ENCODE measurements around the gene RBM45.
"Not testable (repeated sequence)": the region's sequence is repeated elsewhere in the genome, so short reads cannot be mapped to it uniquely, and the experiment has no call there.

Gene RBM45, protein sequence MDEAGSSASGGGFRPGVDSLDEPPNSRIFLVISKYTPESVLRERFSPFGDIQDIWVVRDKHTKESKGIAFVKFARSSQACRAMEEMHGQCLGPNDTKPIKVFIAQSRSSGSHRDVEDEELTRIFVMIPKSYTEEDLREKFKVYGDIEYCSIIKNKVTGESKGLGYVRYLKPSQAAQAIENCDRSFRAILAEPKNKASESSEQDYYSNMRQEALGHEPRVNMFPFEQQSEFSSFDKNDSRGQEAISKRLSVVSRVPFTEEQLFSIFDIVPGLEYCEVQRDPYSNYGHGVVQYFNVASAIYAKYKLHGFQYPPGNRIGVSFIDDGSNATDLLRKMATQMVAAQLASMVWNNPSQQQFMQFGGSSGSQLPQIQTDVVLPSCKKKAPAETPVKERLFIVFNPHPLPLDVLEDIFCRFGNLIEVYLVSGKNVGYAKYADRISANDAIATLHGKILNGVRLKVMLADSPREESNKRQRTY

GRCh38 chr2:178112202-178113152, at the start of gene RBM45:
RBM45 (plus strand) TSS chr2:178112437; CDS start chr2:178112547, 110 bp downstream.
- peak; percentile 59 for DNase-seq

DNA sequence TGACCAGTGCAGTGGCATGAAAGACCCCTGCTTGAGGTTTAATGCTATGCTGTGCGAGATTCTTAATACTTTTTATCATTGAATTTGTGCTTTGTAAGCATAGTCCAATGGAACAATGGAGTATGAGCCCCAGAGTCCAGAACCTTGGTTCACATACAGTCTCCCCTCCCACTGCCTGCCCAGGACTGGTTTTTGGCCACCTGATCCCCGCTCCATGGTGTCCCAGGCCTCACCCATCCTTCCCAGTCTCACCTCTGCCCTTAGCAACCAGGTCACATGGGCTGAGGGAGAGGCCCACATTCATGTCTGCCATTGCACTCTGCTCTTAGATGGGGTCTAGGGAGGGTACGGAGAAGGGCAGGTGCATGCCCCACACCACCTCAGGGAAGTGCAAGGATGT, 45.9 kb upstream of the RBM45 start:
- no peak for DNase-seq

- DNase-seq, result no peak
Observed at GRCh38 chr2:178066890-178067669, 45.2 kb upstream of the RBM45 start.

DNA sequence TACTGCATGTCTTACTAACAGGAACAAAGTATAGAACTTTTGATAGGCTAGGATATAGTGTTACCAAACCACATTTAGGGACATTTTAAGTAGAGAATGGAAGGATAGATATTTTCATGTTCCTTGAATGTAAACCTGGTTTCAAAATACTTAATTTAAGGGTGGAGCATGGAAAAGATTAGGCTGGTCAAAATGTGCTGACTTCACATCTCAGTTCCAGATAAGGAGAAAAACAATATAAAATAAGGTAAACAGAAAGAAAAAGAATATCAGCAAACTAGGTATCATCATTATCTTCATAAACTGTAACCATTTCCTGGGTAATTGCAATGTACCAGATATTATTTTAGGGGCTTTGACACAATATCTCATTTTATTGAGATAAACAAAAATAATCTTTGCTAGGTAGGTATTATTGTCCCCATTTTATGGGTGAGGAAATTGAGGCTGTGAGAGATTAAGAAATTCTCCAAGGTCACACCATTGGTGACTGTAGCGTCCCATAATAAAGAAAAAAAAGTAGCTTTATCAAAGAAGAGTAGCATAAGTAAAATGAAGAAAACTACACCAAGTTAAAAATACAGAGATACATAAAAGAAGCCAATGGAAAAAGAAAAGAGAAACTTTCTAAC, 43.3 kb upstream of the RBM45 start:
- no peak for DNase-seq

DNA sequence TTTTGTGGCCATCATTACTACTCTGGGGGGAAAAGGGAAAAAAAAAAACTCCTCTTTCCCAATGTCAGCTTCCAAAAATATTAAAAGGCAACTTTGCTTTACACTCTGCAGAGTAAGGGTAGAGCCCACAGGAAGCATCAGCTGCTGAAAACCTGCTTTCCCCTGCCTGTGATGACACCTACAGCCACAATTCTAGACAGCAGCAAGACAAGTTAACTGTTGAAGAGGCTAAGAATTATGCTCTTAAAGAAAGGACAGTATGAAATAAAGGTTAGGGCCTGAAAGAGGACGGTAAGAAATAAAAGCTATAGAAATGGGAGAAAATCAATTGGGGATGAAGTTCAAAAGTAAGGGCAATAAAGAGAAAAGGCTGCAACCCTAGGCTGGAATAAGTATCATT, 42.7 kb upstream of the RBM45 start:
- no peak for DNase-seq

GRCh38 chr2:178070824-178071223, 41.4 kb upstream of the RBM45 start:
- no peak for DNase-seq

DNA sequence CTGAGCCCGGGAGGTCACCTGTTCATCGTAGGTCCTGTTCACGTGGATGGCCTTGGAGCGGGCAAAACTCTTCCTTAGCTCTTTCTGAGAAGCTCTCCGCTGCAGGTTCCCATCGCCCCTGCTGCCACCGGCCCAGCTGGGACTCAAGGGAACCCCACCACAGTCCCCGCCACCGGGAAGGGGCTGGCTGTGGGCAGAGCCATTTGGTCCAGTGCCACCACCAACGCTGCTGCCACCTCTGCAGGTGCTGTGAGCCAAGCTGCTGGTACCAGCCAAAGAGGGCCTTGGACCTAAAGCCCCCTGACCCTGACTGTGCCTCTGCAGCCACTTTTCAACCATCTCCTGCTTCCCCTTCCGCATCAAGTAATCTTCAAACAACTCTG, 40.2 kb upstream of the RBM45 start:
- no peak for DNase-seq

DNA sequence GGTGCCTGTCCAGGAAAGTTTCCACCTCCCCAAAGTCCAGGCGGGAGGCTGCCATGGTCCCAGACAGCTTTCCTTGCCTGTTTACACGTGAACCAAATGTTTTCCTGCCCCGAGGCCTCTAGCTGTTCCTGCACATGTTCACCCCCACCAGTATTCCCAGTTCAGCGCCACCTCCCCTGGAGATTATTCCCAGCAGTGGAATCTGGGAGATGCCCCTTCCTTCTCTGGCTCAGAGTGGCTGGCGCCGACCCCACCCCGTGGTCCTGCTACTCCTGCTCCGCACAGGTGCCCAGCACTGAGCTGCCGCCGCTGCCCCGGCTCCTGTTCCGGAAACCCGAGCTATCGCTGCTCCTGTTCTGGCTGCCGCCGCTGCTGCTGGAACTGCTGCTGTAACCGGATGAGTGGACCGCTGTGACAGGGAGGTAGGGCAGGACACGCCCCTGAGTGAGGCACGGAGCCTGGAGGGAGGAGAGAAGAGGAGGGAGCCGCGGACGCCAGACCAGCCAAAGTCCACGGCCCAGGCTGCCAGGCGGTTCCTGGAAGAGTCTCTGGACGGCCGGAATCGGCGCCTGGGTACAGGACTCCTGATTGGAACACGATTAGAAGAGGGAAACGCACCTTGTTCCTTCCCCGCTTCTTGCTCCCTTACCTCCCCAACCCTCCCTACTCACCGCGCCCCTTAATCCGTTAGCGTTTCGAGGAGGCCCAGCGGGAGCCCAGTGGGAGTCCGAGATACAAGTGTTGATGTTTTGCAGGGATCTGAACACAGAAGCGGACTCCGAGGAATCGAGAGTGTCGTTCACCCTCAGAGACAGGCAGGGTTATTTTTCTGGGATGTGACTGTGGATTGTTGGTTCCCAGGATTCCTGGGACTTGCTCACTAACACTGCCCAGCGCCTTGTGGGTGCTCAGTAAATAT, 39.6 kb upstream of the RBM45 start, which contains the start of gene PDE11A:
PDE11A (minus strand) TSS at position 395 of the 919 bp plus-strand sequence; CDS start at position 55, 340 bp downstream.
- DNase-seq, result peak; percentile 44

DNA sequence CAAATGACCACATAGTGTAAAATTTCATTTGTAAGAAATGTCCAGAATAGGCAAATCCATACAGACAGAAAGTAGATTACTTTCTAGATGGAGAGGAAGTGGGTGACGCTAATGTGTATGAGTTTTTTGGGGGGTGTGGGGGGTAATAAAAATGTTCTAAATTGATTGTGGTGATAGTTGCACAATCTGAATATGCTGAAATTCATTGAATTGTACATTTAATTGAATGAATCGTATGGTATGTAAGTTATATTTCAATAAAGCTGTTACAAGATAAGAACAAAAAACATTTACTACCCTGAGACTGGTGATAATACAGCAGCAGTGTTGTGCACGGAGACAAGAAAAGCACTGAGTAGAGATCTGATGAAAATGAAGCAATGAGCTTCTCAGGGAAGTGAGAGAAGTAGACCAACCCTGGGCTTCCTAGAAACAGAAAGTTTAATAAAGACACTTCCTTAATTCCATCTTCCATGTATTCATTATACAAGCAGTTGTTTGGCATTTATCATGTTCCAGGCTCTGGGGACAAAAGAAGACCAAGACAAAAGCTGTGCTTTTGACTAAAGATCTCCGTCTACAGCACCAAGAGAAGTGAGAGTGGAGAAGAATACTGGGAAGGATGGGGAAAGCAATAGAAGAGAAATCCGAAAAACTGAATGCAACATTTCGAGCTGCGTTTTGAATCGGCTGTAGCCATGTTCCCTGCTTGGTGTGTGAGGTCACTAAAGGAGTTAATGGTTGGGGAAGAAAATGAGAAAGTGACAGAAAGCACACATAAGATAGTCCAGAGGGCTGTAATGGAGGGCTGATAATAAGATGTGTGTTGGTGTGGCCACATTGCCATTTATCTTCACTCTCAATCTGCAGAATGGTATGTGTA, 37.9 kb upstream of the RBM45 start:
- DNase-seq, result no peak

- no peak for DNase-seq
Observed at GRCh38 chr2:178075006-178075326, 37.3 kb upstream of the RBM45 start.

DNA sequence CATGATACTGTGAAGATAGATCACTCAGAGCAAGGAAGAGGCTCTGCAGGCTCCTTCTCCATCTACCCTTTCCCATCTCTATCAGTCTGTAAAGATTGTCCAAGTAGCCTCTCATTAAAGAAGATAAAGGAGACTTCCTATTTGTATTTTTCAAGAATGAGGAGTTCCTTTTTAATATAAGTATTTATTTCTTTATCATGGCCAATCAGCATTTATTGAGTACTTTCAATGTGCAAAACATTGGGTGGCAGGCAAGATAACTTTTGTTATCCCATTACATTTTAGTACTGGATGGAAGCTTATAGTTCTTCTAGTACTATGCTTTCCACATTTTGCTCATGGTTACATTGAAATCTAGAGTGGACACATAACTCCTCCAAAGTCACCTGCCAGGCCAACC, 36.1 kb upstream of the RBM45 start:
- DNase-seq, result no peak

GRCh38 chr2:178079279-178079678, 33.0 kb upstream of the RBM45 start:
- DNase-seq, result not testable (repeated sequence)

- no peak for DNase-seq
Observed at GRCh38 chr2:178082408-178083045, 29.7 kb upstream of the RBM45 start.

- no peak for DNase-seq
Observed at GRCh38 chr2:178084273-178084672, 28.0 kb upstream of the RBM45 start.

- no peak for DNase-seq
Observed at GRCh38 chr2:178088774-178089270, 23.4 kb upstream of the RBM45 start.

DNA sequence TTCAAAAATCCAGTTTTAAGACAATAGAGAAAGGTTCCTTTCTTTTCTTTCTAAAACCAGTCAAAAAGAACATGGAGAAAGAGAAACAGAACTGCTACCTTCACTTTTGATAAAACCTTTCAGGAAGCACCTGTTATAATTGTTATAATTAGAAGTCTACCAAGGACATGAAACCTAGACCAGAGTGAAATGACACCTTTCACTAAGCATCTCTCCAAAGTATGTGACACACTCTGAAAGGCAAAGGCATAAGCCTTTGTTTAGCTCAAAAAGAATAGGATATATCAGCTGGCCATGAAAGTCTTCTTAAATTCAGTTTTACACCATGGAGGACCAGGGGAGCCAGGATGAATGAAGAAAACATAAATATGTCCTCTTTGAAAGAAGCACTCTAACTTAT, 18.8 kb upstream of the RBM45 start:
- no peak for DNase-seq

DNA sequence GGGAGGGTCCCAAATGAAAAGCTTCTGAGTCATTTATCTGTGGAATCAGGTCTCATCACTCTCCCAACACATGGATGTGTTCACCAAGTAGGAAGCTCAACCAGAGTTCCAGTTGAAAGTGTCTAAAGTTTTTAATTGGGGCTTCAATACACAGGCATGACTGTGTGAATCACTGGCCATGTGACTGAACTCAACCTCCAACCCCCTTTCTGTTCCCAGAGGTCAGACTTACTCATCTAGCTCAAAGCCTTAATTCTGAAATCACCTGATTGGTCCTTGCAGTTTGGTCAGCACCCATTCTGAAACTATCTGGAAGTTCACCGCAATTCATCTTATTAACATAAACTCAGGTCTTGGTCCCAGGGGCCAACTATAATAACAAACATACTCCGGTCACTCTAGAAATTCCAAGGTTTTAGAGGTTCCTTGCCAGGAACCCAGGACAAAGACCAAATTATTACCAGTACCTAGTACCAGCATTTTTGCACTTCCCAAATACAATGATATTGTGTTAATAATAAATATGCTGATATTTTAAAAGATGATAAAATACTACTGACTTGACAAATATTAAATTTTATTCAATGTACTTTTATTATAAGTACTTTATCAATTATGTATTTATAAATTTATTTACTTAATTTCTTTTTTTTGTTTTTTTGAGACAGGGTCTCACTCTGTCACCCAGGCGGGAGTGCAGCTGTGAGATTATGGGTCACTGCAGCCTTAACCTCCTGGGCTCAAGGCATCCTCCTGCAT, 10.7 kb upstream of the RBM45 start:
- no peak for DNase-seq

DNA sequence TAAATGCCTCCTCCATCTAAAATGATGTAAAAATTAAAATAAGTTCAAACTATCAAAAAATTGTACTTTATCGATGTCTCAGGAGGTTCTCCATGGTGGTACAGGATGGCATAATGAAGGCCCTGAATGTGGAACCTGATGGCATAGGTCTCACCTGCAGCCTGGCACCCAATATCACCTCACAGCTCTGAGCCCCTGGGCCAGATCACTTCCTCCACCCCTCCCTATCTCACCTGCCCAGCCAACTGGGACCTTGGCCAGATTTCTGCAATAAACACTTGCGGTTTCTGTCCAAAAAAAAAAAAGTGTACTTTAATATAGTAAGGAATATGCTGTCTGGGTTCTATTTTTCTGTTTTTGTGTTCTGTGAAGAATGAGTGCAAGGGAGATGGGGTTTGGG, 6.7 kb upstream of the RBM45 start:
- DNase-seq, result no peak

DNA sequence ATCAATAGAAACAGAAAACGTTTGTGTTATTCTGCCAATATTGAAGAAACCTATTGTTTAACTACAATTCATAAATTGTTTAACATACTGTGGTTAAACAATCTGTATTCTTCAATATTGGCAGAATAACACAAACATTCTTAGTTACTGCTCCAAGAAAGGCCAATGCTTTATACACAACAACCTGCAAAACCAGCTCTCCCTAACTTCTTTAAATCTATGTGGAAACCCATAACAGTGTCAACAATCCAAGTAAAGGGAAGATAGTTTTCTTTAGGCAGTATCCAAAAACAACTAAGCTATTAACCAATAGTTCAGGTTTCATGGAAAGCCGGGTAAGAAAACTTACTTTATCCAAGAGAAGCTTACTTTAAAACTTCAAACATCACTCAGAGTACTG, 6.2 kb upstream of the RBM45 start:
- DNase-seq, result no peak
